Measurements from ENCODE around the gene FAM110D. TPM values are rescaled to one million over a fixed set of nuclear protein-coding genes. Genes with fewer than 3 reads are reported as not detected.

The FAM110D gene
- total RNA-seq, 1 experiment from 2014 or later = 0.55 TPM

- Mint-ChIP-seq H3K36me3 (no peaks in the 10 kb centered on the region), H3K27me3 (ENCODE audit: low read depth) (no peaks in the 10 kb centered on the region), H3K4me3 (no peak overlapping the region), H3K4me1 (peaks cover 3% of the 10 kb centered on the region; the same call in 1 of the 2 replicates), H3K9me3 (peaks cover 10% of the 10 kb centered on the region; the same call in 1 of the 2 replicates), H3K27ac (no peak overlapping the region)
- TF ChIP-seq PRRX2 (CRISPR knock-in tag; IDR thresholded peaks at IDR 0.05) = no peak
- TF ChIP-seq, protein P1, sequence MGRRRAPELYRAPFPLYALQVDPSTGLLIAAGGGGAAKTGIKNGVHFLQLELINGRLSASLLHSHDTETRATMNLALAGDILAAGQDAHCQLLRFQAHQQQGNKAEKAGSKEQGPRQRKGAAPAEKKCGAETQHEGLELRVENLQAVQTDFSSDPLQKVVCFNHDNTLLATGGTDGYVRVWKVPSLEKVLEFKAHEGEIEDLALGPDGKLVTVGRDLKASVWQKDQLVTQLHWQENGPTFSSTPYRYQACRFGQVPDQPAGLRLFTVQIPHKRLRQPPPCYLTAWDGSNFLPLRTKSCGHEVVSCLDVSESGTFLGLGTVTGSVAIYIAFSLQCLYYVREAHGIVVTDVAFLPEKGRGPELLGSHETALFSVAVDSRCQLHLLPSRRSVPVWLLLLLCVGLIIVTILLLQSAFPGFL (CRISPR knock-in tag; IDR thresholded peaks at IDR 0.05; ENCODE audit: borderline replicate concordance) = no peak
- no peak for TF ChIP-seq MXD4 (CRISPR knock-in tag; IDR thresholded peaks at IDR 0.05; ENCODE audit: borderline replicate concordance)
- no peak for TF ChIP-seq ERG (CRISPR knock-in tag; IDR thresholded peaks at IDR 0.05)
- no peak for TF ChIP-seq CREB1 (CRISPR knock-in tag; IDR thresholded peaks at IDR 0.05)
- TF ChIP-seq ELF4 (CRISPR knock-in tag; IDR thresholded peaks at IDR 0.05; ENCODE audit: low read depth) = no peak
- TF ChIP-seq, protein P2, sequence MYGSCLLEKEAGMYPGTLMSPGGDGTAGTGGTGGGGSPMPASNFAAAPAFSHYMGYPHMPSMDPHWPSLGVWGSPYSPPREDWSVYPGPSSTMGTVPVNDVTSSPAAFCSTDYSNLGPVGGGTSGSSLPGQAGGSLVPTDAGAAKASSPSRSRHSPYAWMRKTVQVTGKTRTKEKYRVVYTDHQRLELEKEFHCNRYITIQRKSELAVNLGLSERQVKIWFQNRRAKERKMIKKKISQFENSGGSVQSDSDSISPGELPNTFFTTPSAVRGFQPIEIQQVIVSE (CRISPR knock-in tag; IDR thresholded peaks at IDR 0.05; ENCODE audit: borderline replicate concordance) = no peak
- ATAC-seq = no peak
- POLR2A ChIA-PET = no interaction called here
- DNase-seq (ENCODE audit: low spot score) = no peak
- CTCF ChIA-PET = no interaction called here
These were observed 24.4 kb upstream of the FAM110D start for GRCh38 chr1:26134466-26134865.

GRCh38 chr1:26138974-26139558 lies 19.8 kb upstream of the FAM110D start:
- POLR2A ChIA-PET = interaction anchor here (0.7 kb wide), 1 partner anchor 27 kb away, joined by 3 read pairs; the partner anchor contains the start of gene PDIK1L
- 0 out of 2 replicates have a peak overlapping the region, but pooled peaks have one; percentile 60 for H3K27ac Mint-ChIP-seq
- no peak for ATAC-seq
- peaks cover 7% of the 10 kb centered on the region; the same call in 1 of the 2 replicates for H3K27me3 Mint-ChIP-seq (ENCODE audit: low read depth)
- H3K4me3 Mint-ChIP-seq = no peak overlapping the region
- H3K9me3 Mint-ChIP-seq = peaks cover 10% of the 10 kb centered on the region; the same call in 1 of the 2 replicates
- H3K4me1 Mint-ChIP-seq = peaks cover 3% of the 10 kb centered on the region; the same call in 1 of the 2 replicates
- H3K36me3 Mint-ChIP-seq = no peaks in the 10 kb centered on the region
- CTCF ChIA-PET = interaction anchor here (0.7 to 1.7 kb wide), 13 partner anchors 9 to 278 kb away, joined by 3 to 9 read pairs (median 4); partner anchors contain the start of genes CATSPER4, CEP85, CNKSR1 and ZNF593
- no peak for DNase-seq (ENCODE audit: low spot score)
- TF ChIP-seq JUN (CRISPR knock-in tag; IDR thresholded peaks at IDR 0.05) = no peak
- TF ChIP-seq ESRRA (CRISPR knock-in tag; IDR thresholded peaks at IDR 0.05; ENCODE audit: borderline replicate concordance) = no peak
- TF ChIP-seq ZNF396 (CRISPR knock-in tag; IDR thresholded peaks at IDR 0.05; ENCODE audit: borderline replicate concordance) = no peak
- no peak for TF ChIP-seq SP1 (CRISPR knock-in tag; conservative IDR thresholded peaks at IDR 0.05)
- TF ChIP-seq, protein P3, sequence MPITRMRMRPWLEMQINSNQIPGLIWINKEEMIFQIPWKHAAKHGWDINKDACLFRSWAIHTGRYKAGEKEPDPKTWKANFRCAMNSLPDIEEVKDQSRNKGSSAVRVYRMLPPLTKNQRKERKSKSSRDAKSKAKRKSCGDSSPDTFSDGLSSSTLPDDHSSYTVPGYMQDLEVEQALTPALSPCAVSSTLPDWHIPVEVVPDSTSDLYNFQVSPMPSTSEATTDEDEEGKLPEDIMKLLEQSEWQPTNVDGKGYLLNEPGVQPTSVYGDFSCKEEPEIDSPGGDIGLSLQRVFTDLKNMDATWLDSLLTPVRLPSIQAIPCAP (CRISPR knock-in tag; IDR thresholded peaks at IDR 0.05) = no peak
- TF ChIP-seq, protein P1 (CRISPR knock-in tag; IDR thresholded peaks at IDR 0.05; ENCODE audit: borderline replicate concordance) = no peak
- TF ChIP-seq, protein P4, sequence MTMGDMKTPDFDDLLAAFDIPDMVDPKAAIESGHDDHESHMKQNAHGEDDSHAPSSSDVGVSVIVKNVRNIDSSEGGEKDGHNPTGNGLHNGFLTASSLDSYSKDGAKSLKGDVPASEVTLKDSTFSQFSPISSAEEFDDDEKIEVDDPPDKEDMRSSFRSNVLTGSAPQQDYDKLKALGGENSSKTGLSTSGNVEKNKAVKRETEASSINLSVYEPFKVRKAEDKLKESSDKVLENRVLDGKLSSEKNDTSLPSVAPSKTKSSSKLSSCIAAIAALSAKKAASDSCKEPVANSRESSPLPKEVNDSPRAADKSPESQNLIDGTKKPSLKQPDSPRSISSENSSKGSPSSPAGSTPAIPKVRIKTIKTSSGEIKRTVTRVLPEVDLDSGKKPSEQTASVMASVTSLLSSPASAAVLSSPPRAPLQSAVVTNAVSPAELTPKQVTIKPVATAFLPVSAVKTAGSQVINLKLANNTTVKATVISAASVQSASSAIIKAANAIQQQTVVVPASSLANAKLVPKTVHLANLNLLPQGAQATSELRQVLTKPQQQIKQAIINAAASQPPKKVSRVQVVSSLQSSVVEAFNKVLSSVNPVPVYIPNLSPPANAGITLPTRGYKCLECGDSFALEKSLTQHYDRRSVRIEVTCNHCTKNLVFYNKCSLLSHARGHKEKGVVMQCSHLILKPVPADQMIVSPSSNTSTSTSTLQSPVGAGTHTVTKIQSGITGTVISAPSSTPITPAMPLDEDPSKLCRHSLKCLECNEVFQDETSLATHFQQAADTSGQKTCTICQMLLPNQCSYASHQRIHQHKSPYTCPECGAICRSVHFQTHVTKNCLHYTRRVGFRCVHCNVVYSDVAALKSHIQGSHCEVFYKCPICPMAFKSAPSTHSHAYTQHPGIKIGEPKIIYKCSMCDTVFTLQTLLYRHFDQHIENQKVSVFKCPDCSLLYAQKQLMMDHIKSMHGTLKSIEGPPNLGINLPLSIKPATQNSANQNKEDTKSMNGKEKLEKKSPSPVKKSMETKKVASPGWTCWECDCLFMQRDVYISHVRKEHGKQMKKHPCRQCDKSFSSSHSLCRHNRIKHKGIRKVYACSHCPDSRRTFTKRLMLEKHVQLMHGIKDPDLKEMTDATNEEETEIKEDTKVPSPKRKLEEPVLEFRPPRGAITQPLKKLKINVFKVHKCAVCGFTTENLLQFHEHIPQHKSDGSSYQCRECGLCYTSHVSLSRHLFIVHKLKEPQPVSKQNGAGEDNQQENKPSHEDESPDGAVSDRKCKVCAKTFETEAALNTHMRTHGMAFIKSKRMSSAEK (CRISPR knock-in tag; IDR thresholded peaks at IDR 0.05; ENCODE audit: borderline replicate concordance) = no peak
- no peak for TF ChIP-seq SMAD4 (CRISPR knock-in tag; IDR thresholded peaks at IDR 0.05)
- TF ChIP-seq, protein P5, sequence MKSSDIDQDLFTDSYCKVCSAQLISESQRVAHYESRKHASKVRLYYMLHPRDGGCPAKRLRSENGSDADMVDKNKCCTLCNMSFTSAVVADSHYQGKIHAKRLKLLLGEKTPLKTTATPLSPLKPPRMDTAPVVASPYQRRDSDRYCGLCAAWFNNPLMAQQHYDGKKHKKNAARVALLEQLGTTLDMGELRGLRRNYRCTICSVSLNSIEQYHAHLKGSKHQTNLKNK (CRISPR knock-in tag; IDR thresholded peaks at IDR 0.05) = no peak
- TF ChIP-seq GRHL2 (CRISPR knock-in tag; IDR thresholded peaks at IDR 0.05; ENCODE audit: insufficient replicate concordance, severe bottlenecking) = no peak
- TF ChIP-seq ZBTB21 (CRISPR knock-in tag; IDR thresholded peaks at IDR 0.05; ENCODE audit: borderline replicate concordance) = no peak
- TF ChIP-seq ZNF671 (CRISPR knock-in tag; IDR thresholded peaks at IDR 0.05) = no peak
- no peak for TF ChIP-seq AFF4 (CRISPR knock-in tag; IDR thresholded peaks at IDR 0.05; ENCODE audit: borderline replicate concordance)
- TF ChIP-seq SOX15 (CRISPR knock-in tag; IDR thresholded peaks at IDR 0.05) = no peak
- no peak for TF ChIP-seq MXD4 (CRISPR knock-in tag; IDR thresholded peaks at IDR 0.05; ENCODE audit: borderline replicate concordance)
